OCI-LY3 (cell line): ENCODE data around the gene LUZP2.
A peak's percentile ranks its signal among the peaks of the same experiment; 100 is the strongest.

Source experiments
- H2AFZ ChIP-seq: fragments of 200-600, 300-600 bp; shearing (Covaris generic); 2 replicates; pipeline ENCODE4 v1.6.0; 2014; ENCODE audit warnings: antibody characterized with exemption, low read depth, low read length
- H3K27ac ChIP-seq: fragments of 200-600, 300-600 bp; sonication (generic); 2 replicates; pipeline ENCODE4 v1.5.1; 2014; ENCODE audit warnings: mild to moderate bottlenecking, low read length, moderate library complexity, mixed read lengths
- H3K27me3 ChIP-seq: fragments of 200-600, 300-600 bp; sonication (generic); 2 replicates; pipeline ENCODE4 v1.6.1; 2014; ENCODE audit warnings: low read depth, low read length, mixed read lengths
- H3K36me3 ChIP-seq: fragments of 200-600, 300-600 bp; sonication (generic); replicated peaks from 2 replicates; pipeline ENCODE3; 2014; ENCODE audit warnings: low read depth, low read length, mixed read lengths
- H3K4me1 ChIP-seq: fragments of 300-600, 200-600 bp; sonication (generic); 2 replicates; pipeline ENCODE4 v1.6.1; 2014; ENCODE audit warnings: low read length, mixed read lengths
- H3K4me2 ChIP-seq: fragments of 200-600, 300-600 bp; sonication (generic); 2 replicates; pipeline ENCODE4 v1.6.1; 2014; ENCODE audit warnings: low read length, mixed read lengths
- H3K4me3 ChIP-seq: fragments of 300-600, 200-600 bp; sonication (generic); 2 replicates; pipeline ENCODE4 v1.5.1; 2014; ENCODE audit warnings: antibody characterized with exemption, mild to moderate bottlenecking, low read length, moderate library complexity
- H3K79me2 ChIP-seq: fragments of 300-600, 200-600 bp; shearing (Covaris generic); 2 replicates; pipeline ENCODE4 v1.6.1; 2014; ENCODE audit warnings: mild to moderate bottlenecking, low read length, mixed read lengths
- H3K9ac ChIP-seq: fragments of 300-600, 200-600 bp; shearing (Covaris generic); 2 replicates; pipeline ENCODE4 v1.6.0; 2014; ENCODE audit warnings: mild to moderate bottlenecking, low read length, moderate library complexity
- H3K9me3 ChIP-seq: fragments of 200-600, 300-600 bp; shearing (Covaris generic); 2 replicates; pipeline ENCODE4 v1.6.1; 2014; ENCODE audit warnings: low read length, mixed read lengths; ENCODE audit not compliant: insufficient read depth
- H4K20me1 ChIP-seq: fragments of 200-600, 300-600 bp; sonication (generic); 2 replicates; pipeline ENCODE4 v1.6.1; 2016; ENCODE audit warnings: low read length, mixed read lengths; ENCODE audit not compliant: insufficient read depth
- EZH2phosphoT487 ChIP-seq: fragments of 200-600 bp; shearing (Covaris generic); IDR thresholded peaks from 2 replicates; pipeline ENCODE4 v1.6.1; 2018; ENCODE audit warnings: antibody characterized with exemption, mixed run types, low read depth
- TF ChIP-seq, protein P1 (sequence below): fragments of 200-600, 300-600 bp; sonication (generic); IDR thresholded peaks from 2 replicates; pipeline ENCODE4 v1.5.1; 2014; ENCODE audit warnings: antibody characterized with exemption, low read length, low read depth

The LUZP2 gene

DNA sequence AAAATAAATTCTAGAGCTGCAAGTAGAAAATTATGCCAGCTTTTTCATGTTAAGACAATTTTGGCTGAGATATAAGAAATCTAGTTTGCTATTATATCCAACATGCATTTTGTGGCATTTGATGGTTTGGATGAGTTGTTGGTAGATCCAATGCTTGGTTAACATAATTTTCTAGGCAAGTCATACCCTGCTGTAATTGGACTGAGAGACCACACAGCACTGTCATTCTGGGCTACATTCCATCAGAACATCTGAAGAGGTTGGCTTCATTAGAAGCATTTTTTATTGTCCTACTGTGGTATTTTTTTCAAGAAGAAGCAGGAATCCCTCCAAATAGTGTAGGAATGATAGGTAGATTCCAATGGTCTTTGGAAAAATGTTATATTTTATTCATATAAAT lies 561.0 kb downstream of the LUZP2 start:
- H3K4me1 ChIP-seq, result no peaks in the 10 kb centered on the region
- H3K9me3 ChIP-seq, result no peaks in the 10 kb centered on the region
- TF ChIP-seq, protein P1, sequence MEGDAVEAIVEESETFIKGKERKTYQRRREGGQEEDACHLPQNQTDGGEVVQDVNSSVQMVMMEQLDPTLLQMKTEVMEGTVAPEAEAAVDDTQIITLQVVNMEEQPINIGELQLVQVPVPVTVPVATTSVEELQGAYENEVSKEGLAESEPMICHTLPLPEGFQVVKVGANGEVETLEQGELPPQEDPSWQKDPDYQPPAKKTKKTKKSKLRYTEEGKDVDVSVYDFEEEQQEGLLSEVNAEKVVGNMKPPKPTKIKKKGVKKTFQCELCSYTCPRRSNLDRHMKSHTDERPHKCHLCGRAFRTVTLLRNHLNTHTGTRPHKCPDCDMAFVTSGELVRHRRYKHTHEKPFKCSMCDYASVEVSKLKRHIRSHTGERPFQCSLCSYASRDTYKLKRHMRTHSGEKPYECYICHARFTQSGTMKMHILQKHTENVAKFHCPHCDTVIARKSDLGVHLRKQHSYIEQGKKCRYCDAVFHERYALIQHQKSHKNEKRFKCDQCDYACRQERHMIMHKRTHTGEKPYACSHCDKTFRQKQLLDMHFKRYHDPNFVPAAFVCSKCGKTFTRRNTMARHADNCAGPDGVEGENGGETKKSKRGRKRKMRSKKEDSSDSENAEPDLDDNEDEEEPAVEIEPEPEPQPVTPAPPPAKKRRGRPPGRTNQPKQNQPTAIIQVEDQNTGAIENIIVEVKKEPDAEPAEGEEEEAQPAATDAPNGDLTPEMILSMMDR, result no peak
- TF ChIP-seq EZH2phosphoT487, result no peak
- H4K20me1 ChIP-seq, result no peaks in the 10 kb centered on the region
- no peak overlapping the region for H3K4me2 ChIP-seq
- no peak overlapping the region for H3K4me3 ChIP-seq
- no peak overlapping the region for H2AFZ ChIP-seq
- no peaks in the 10 kb centered on the region for H3K36me3 ChIP-seq
- H3K27me3 ChIP-seq, result no peaks in the 10 kb centered on the region
- no peaks in the 10 kb centered on the region for H3K79me2 ChIP-seq
- no peak overlapping the region for H3K9ac ChIP-seq
- H3K27ac ChIP-seq, result no peak overlapping the region

DNA sequence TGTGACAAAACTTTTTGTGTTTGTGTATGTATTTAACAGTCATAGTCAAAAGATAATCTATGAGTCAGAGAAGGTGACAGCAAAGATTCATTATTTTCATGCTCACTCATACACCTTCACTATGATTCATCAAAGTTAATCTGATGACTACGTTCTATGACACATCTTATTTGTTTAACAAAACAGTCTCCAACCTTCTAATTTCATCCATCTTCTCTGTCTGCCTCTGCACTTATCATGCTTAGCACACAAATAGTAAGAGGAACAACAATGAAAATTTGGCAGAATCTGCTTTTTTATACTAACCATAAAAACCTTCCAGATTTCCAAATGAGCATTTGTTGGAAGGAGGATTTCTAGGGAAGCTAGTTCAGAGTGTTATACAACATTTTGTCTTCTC lies 568.9 kb downstream of the LUZP2 start:
- Histone ChIP-seq H3K27ac (no peak overlapping the region), H3K36me3 (no peaks in the 10 kb centered on the region)

DNA sequence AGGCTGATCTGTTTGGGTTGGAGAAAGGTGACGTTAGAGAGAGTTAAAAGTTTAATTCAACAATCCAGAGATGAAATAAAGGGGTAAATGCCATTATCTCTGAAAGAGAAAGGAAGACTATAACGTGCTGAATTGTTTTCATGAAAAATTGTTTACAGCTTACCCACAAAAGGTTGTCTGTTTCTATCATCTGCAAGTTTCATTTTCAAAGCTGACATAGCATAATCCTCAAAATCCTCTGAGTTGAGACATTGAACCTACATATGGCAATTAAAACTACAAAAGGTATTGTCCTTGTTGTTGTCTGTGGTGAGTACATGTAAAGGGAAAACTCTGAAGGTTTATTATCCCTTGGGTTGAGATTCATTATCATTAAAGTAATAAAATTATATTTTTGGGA lies 569.9 kb downstream of the LUZP2 start:
- TF ChIP-seq, protein P1, result no peak
- no peak for TF ChIP-seq EZH2phosphoT487
- no peak overlapping the region for H3K9ac ChIP-seq
- no peak overlapping the region for H3K27ac ChIP-seq
- no peak overlapping the region for H3K4me3 ChIP-seq
- no peaks in the 10 kb centered on the region for H3K27me3 ChIP-seq
- no peak overlapping the region; the same call in 1 of the 2 replicates for H3K4me2 ChIP-seq
- no peaks in the 10 kb centered on the region for H4K20me1 ChIP-seq
- H3K36me3 ChIP-seq, result no peaks in the 10 kb centered on the region
- no peaks in the 10 kb centered on the region for H3K9me3 ChIP-seq
- H3K79me2 ChIP-seq, result no peaks in the 10 kb centered on the region
- H2AFZ ChIP-seq, result no peak overlapping the region
- peaks cover 17% of the 10 kb centered on the region for H3K4me1 ChIP-seq

More for the DNA sequence above, 568.9 kb downstream of the LUZP2 start:
- Histone ChIP-seq H3K27me3 (no peaks in the 10 kb centered on the region), H3K9ac (no peak overlapping the region), H4K20me1 (no peaks in the 10 kb centered on the region), H2AFZ (peak overlapping the region; percentile 5; the same call in 1 of the 2 replicates), H3K4me1 (peaks cover 17% of the 10 kb centered on the region), H3K4me2 (peak overlapping the region; percentile 2; the same call in 1 of the 2 replicates), H3K79me2 (no peaks in the 10 kb centered on the region), H3K4me3 (no peak overlapping the region), H3K9me3 (no peaks in the 10 kb centered on the region)
- no peak for TF ChIP-seq EZH2phosphoT487
- TF ChIP-seq, protein P1, result no peak

DNA sequence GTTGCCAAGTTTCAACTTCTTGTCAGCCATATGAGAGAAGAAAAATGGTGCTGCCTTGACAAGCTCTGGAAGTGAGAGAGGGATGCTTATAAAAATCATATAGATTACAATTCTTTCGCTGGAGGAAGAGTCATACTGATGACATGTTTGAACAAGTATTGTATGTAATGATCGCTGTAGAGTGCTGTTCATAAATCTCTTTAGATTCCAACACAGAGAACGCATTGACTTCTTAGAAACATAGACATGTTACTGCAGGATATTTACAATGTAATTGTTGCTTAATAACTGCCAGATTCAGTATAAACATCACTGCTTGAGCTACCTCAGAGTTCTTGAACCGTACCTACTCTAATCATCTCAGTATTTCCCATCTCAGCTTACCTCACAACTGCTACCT lies 571.6 kb downstream of the LUZP2 start:
- no peaks in the 10 kb centered on the region for H3K36me3 ChIP-seq
- no peak overlapping the region for H3K4me3 ChIP-seq
- H3K27ac ChIP-seq, result no peak overlapping the region
- no peak overlapping the region for H3K9ac ChIP-seq
- H3K4me1 ChIP-seq, result peaks cover 17% of the 10 kb centered on the region
- no peak for TF ChIP-seq EZH2phosphoT487
- TF ChIP-seq, protein P1, result no peak
- no peak overlapping the region for H2AFZ ChIP-seq
- no peaks in the 10 kb centered on the region for H3K27me3 ChIP-seq
- no peaks in the 10 kb centered on the region for H4K20me1 ChIP-seq
- no peaks in the 10 kb centered on the region for H3K79me2 ChIP-seq
- no peaks in the 10 kb centered on the region for H3K9me3 ChIP-seq
- no peak overlapping the region for H3K4me2 ChIP-seq
